ENCODE measurements around the gene NAA50.

NAA50 gene

DNA sequence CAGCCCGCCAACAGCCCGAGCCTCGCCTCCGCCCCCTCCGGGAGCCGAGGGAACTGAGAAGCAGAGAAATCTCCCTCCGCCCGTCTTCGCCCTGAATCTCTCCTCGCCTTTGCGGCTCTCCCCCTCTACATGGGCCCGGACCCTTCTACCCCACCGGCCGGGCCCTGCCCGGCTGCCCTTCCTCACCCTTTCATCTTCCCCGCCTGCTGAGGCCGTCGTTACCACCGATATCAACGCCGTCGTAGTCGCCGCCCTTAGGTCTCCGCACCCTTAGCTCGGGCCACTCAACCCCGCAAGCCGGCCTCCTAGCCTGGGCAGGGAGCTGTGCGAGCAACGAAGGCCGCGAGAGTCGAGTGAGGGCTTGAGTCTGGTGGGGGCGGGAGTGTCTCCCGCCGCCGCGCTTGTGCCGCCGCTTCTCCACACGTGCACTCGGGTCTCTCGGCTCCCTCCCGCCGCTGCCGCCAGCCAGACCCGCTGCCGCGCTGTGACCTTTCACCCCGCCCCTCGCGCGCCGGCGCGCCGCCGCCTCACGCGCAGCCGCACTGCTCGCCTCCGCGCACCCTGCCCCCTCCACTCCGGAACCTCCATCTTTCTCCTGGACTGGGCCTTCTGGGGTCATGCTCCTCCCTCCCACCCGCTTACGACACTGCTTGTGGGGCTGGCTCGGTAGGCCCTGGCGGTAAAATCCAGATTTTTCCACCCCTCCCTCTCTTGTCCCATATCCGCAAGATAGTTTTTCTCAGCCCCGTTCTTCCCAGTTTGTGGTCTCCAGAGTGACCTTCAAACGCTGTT, at the start of gene NAA50:
Gene NAA50 (minus strand): TSS at position 494 of the 792 bp plus-strand sequence. CDS start 300 bp downstream, at position 194.
- peak; percentile 88 for DNase-seq

GRCh38 chr3:113795693-113796092, 49.6 kb upstream of the NAA50 start:
- no peak for DNase-seq

GRCh38 chr3:113794526-113794925, 48.5 kb upstream of the NAA50 start:
- DNase-seq = peak; percentile 28

GRCh38 chr3:113791381-113791780, 45.3 kb upstream of the NAA50 start:
- DNase-seq = no peak

GRCh38 chr3:113783980-113784379, 37.9 kb upstream of the NAA50 start:
- peak; percentile 65 for DNase-seq

DNA sequence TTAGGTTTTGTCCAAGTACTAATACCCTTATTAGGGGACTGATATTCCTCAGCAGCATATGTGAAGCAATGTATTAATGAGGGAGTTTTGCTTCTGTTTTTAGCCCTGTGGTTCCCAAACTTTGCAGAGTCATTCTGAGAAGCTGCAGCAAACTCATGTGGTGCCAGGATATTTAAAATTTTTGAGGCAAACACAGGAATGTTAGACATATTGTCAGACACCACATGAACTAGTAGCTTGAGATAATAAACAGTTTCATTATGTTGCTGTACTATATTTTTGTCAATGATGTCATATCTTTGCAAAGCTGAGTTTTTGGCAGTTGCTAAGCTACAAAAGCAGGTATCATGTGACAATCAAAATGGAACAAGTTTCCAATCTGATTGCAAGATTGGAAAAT, 37.4 kb upstream of the NAA50 start:
- peak; percentile 51 for DNase-seq

DNA sequence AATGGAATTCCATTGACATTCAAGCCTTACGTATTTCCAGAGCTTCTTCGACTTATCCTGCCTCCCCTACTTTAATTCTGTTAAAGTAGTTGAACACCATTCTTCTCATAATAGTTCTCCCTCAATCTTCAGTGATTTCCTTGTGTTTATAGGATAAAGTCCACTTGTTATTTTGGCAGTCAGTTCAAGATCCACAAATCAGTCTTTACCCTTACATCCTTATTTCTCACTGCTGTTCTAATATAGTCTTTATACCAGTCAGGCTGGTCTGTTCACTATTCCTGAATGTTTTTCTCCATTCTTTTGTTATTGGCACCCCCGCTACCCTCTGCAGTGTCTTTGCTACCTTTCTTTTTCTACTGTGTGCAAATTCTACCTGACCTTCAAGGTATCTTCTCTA, 30.5 kb upstream of the NAA50 start:
- no peak for DNase-seq

GRCh38 chr3:113775516-113775915, 29.5 kb upstream of the NAA50 start:
- no peak for DNase-seq

DNA sequence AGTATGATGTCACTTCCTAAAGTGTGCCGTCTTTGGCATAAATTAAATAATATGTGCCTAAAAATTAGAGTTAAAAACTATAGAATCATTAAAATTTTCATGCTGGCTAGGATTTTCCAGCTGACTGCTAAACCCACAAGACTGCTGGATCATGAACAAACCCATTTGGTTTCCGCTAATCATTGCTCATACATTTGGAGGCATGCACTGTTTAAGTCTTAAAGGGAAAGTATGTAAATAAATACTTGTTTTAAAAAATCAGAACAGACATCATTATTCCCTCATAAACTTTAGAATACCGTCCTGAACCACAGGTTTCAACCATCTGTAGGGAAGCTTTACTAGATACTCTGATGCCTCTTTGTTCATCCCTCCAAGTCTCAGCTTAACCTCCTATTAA, 27.3 kb upstream of the NAA50 start:
- DNase-seq = no peak

- DNase-seq = no peak
Observed at GRCh38 chr3:113771993-113772392, 25.9 kb upstream of the NAA50 start.

GRCh38 chr3:113769551-113769950, 23.5 kb upstream of the NAA50 start:
- peak; percentile 39 for DNase-seq

GRCh38 chr3:113764698-113765097, 18.6 kb upstream of the NAA50 start:
- DNase-seq = no peak

DNA sequence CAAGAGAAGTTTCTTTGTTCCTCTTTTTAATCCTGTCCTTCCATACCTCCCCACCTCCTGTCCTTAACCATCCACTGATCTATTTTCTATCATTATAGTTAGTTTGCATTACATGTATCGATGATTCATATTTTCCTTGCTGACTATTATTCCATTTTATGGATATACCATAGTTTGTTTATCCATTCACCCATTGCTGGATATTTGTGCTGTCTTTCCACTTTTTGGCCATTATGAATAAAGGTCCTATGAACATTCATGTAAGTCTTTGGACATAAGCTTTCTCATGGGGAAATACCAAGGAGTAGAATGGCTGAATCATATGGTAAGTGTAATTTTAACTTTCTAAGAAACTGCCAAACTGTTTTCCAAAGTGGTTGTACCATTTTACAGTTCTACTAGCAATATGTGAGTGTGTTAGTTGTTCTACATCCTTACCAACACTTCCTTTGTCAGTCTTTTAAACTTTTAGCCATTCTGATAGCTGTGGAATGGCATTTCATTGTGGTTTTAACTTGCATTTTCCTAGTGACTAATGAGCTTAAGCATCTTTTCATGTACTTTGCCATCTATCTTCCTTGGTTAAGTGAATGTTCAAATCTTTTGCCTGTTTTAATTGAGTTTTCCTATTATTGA, 12.5 kb upstream of the NAA50 start:
- DNase-seq = no peak

GRCh38 chr3:113754494-113755159, 8.6 kb upstream of the NAA50 start:
- DNase-seq = peak; percentile 37

GRCh38 chr3:113753376-113753985, 7.4 kb upstream of the NAA50 start:
- no peak for DNase-seq

DNA sequence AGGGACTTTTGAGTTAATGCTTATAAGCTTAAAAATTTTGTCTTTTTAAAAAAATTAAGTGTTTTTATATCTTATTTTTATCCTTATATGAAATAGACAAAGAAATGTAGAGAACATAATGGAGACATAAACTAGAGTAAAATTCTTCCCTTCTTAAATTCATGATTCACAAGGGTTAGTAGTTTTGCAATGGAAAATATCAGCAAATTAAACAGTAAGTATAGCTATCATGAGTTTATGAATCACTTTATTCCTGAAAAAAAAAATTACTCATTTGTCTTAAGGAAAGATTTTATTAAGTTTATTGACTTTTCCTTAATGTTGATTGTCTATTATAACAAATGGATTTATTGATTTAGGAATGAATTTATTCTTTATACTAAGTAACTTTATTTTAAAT, 5.1 kb upstream of the NAA50 start:
- DNase-seq = no peak

- DNase-seq = peak; percentile 50
Observed at GRCh38 chr3:113747283-113748046, 1.4 kb upstream of the NAA50 start.

DNA sequence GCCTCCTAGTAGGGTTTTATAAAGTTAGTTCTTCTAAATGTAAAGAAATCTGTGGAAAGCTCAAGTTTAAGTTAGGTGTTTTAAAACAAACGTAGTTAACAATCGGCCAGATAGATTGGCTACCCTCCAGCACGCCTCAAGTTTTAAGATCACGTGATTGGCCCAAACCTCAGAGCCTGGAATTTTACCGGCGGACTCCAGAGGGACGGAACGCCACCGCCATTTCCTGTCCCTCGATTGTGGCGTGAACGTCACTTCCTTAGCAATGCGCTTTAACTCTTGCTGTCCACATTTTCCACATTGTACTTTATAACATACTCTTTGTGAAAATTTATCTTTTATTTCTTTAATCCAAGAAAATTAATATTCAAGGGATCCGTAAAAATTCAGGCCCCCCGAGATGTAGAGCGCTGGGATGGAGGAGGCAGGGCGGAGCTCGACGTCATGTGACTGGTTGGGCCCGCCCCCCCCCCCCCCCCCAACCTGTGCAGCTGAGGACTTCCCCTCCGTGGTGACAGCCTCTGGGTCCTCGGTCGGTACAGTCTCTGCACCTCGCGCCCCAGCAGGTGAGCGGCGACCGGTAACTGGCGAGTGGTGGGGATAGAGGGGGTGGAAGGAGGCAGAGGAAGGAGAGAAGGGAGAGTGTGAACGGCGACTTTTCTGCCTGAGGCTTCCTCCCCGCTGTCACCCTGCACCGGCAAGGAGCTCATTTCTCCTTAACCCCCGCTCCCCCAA, 666 bp upstream of the NAA50 start, which contains the start of gene ATP6V1A:
Gene ATP6V1A (plus strand): TSS at position 488 of the 735 bp plus-strand sequence. CDS start 31,719 bp downstream, outside the sequence.
- DNase-seq = peak; percentile 93

- peak; percentile 89 for DNase-seq
Observed at GRCh38 chr3:113744941-113745755, 901 bp downstream of the NAA50 start.

DNA sequence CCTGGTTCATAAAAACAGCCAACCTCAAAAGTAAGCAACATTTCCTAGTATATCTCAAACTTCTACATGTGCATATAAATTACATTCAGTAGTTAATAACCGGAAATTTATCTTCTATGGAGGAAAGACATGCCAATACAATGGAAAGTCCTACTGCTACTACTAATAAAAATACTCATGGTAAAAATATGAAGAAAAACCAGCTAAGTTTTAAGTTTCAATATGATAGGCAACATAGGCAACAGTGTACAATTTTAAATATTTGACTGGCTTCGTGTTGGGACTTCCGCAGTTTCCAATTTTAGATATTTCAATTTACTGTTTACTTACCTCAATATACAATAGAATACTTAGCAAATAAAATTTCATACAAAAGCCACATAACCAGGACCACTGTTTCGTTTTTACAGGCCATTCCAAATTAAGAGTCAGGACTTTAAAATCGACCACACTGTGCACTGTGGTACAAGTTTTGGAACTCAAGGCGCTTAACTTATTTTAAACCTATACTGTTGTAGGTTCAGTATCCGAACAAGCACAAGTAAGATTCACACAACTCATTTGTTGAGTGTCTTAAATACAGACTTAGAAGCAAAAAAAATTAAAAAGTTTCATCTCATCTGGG, 2.9 kb downstream of the NAA50 start:
- DNase-seq = no peak

Data from MV-4-11 (cell line).